MM.1S (cell line): ENCODE data around the gene NCLN.
"Not testable (repeated sequence)": the region's sequence is repeated elsewhere in the genome, so short reads cannot be mapped to it uniquely, and the experiment has no call there.

Experiments used
- DNase-seq: peaks from one replicate; pipeline ENCODE4 v3.0.0-alpha.2; 2015
- H2AFZ ChIP-seq: fragments of 300-600 bp; sonication (generic); 2 replicates; pipeline ENCODE4 v1.6.0; 2016; ENCODE audit warnings: antibody characterized with exemption, low read length
- H3F3A ChIP-seq: fragments of 300-600 bp; sonication (generic); 2 replicates; pipeline ENCODE4 v1.6.1; 2016; ENCODE audit warnings: mild to moderate bottlenecking, antibody characterized with exemption, low read length, moderate library complexity, mixed read lengths; ENCODE audit not compliant: insufficient read depth
- H3K27ac ChIP-seq: fragments of 300-600 bp; sonication (generic); 2 replicates; pipeline ENCODE4 v1.5.1; 2016; ENCODE audit warnings: mild to moderate bottlenecking, low read length
- H3K27me3 ChIP-seq: fragments of 300-600 bp; sonication (generic); replicated peaks from 2 replicates; pipeline ENCODE4 v1.6.0; 2016; ENCODE audit warnings: low read length; ENCODE audit not compliant: insufficient read depth
- H3K36me3 ChIP-seq: fragments of 300-600 bp; sonication (generic); replicated peaks from 2 replicates; pipeline ENCODE4 v1.6.1; 2016; ENCODE audit warnings: mild to moderate bottlenecking, low read length, mixed read lengths; ENCODE audit not compliant: insufficient read depth
- H3K4me1 ChIP-seq: fragments of 300-600 bp; sonication (generic); 2 replicates; pipeline ENCODE4 v1.6.1; 2016; ENCODE audit warnings: low read length, mixed read lengths
- H3K4me2 ChIP-seq: fragments of 300-600 bp; sonication (generic); 2 replicates; pipeline ENCODE4 v1.6.0; 2016; ENCODE audit warnings: low read depth, low read length
- H3K4me3 ChIP-seq: fragments of 300-600 bp; sonication (generic); 2 replicates; pipeline ENCODE4 v1.5.1; 2016; ENCODE audit warnings: low read length, mixed read lengths
- H3K79me2 ChIP-seq: fragments of 300-600 bp; sonication (generic); 2 replicates; pipeline ENCODE4 v1.6.1; 2016; ENCODE audit warnings: mixed run types, low read length, mixed read lengths
- H3K9ac ChIP-seq: fragments of 300-600 bp; sonication (generic); 2 replicates; pipeline ENCODE4 v1.6.1; 2016; ENCODE audit warnings: low read length, mixed read lengths
- H3K9me2 ChIP-seq: fragments of 300-600 bp; sonication (generic); replicated peaks from 2 replicates; pipeline ENCODE4 v1.6.1; 2016; ENCODE audit warnings: mild to moderate bottlenecking, low read length, mixed read lengths; ENCODE audit not compliant: insufficient read depth
- H3K9me3 ChIP-seq: fragments of 300-600 bp; sonication (generic); replicated peaks from 2 replicates; pipeline ENCODE4 v1.6.1; 2016; ENCODE audit warnings: mild to moderate bottlenecking, low read length, mixed read lengths; ENCODE audit not compliant: insufficient read depth
- H4K20me1 ChIP-seq: fragments of 300-600 bp; sonication (generic); 2 replicates; pipeline ENCODE4 v1.6.1; 2016; ENCODE audit warnings: mild to moderate bottlenecking, low read length, moderate library complexity, mixed read lengths; ENCODE audit not compliant: insufficient read depth
- EZH2 ChIP-seq: fragments of 300-600 bp; sonication (generic); optimal IDR thresholded peaks from 2 replicates; pipeline ENCODE3; 2017; ENCODE audit warnings: low read depth, mild to moderate bottlenecking, antibody characterized with exemption, low read length, mixed read lengths
- EZH2phosphoT487 ChIP-seq: fragments of 300-600 bp; sonication (generic); IDR thresholded peaks from 2 replicates; pipeline ENCODE4 v1.6.1; 2018; ENCODE audit warnings: antibody characterized with exemption, low read length
- TF ChIP-seq, protein P1 (sequence below): fragments of 300-600 bp; sonication (generic); IDR thresholded peaks from 2 replicates; pipeline ENCODE4 v1.5.1; 2016; ENCODE audit warnings: antibody characterized with exemption, low read length, mixed read lengths

Gene NCLN

DNA sequence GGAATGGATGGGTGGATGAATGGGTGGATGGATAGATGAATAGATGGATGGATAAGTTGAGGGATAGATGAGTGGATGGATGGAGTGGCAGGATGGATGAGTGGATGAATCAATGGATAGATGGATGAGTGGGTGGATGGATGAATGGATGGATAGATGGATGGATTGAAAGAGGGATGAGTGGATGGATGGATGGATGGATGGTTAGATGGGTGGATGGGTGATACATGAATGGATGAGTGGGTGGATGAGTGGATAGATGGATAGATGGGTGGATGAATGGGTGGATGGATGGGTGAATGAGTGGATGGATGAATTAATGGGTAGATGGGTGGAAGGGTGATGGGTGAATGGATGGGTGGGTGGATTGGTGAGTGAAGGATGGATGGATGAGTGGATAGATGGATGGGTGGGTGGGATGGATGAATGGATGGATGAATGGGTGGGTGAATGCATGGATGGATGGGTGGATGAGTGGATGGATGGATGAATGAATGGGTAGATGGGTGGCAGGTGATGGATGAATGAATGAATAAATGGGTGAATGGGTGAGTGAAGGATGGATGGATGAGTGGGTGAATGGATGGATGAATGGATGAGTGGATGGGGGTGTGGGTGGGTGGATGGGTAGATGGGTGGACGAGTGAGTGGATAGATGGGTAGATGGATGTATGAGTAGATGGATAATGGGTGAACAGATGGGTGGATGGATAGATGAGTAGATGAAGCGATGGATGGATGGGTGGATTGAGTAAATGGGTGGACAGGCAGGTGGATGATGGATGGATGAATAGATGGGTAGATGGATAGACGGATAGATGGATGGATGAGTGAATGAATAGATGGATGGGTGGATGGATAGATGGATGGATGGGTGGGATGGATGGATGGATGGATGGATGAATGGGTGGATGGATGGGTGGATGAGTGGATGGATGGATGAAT, 32.2 kb upstream of the NCLN start:
- H3K9me3 ChIP-seq: no peaks in the 10 kb centered on the region
- H3K27ac ChIP-seq: no peak overlapping the region
- no peak overlapping the region for H3K4me2 ChIP-seq
- no peaks in the 10 kb centered on the region; the same call in 1 of the 2 replicates for H3K9me2 ChIP-seq
- H3K27me3 ChIP-seq: peaks cover 72% of the 10 kb centered on the region
- no peaks in the 10 kb centered on the region for H3K4me1 ChIP-seq
- H4K20me1 ChIP-seq: no peaks in the 10 kb centered on the region
- TF ChIP-seq, protein P1, sequence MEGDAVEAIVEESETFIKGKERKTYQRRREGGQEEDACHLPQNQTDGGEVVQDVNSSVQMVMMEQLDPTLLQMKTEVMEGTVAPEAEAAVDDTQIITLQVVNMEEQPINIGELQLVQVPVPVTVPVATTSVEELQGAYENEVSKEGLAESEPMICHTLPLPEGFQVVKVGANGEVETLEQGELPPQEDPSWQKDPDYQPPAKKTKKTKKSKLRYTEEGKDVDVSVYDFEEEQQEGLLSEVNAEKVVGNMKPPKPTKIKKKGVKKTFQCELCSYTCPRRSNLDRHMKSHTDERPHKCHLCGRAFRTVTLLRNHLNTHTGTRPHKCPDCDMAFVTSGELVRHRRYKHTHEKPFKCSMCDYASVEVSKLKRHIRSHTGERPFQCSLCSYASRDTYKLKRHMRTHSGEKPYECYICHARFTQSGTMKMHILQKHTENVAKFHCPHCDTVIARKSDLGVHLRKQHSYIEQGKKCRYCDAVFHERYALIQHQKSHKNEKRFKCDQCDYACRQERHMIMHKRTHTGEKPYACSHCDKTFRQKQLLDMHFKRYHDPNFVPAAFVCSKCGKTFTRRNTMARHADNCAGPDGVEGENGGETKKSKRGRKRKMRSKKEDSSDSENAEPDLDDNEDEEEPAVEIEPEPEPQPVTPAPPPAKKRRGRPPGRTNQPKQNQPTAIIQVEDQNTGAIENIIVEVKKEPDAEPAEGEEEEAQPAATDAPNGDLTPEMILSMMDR: no peak
- no peak for TF ChIP-seq EZH2phosphoT487
- TF ChIP-seq EZH2: no peak
- no peak overlapping the region for H3K9ac ChIP-seq
- H3F3A ChIP-seq: no peaks in the 10 kb centered on the region
- no peaks in the 10 kb centered on the region for H3K79me2 ChIP-seq
- H3K4me3 ChIP-seq: no peak overlapping the region
- no peak for DNase-seq
- no peak overlapping the region for H2AFZ ChIP-seq
- no peaks in the 10 kb centered on the region for H3K36me3 ChIP-seq

- H3K9ac ChIP-seq, H3K9me3 ChIP-seq, H3K9me2 ChIP-seq, H2AFZ ChIP-seq, H3K36me3 ChIP-seq, H3K79me2 ChIP-seq, H4K20me1 ChIP-seq, H3K4me1 ChIP-seq, H3F3A ChIP-seq, DNase-seq, H3K4me3 ChIP-seq, H3K27ac ChIP-seq, H3K4me2 ChIP-seq: not testable (repeated sequence)
- H3K27me3 ChIP-seq: peaks cover 69% of the 10 kb centered on the region
These were observed 31.3 kb upstream of the NCLN start for GRCh38 chr19:3154447-3154846.

DNA sequence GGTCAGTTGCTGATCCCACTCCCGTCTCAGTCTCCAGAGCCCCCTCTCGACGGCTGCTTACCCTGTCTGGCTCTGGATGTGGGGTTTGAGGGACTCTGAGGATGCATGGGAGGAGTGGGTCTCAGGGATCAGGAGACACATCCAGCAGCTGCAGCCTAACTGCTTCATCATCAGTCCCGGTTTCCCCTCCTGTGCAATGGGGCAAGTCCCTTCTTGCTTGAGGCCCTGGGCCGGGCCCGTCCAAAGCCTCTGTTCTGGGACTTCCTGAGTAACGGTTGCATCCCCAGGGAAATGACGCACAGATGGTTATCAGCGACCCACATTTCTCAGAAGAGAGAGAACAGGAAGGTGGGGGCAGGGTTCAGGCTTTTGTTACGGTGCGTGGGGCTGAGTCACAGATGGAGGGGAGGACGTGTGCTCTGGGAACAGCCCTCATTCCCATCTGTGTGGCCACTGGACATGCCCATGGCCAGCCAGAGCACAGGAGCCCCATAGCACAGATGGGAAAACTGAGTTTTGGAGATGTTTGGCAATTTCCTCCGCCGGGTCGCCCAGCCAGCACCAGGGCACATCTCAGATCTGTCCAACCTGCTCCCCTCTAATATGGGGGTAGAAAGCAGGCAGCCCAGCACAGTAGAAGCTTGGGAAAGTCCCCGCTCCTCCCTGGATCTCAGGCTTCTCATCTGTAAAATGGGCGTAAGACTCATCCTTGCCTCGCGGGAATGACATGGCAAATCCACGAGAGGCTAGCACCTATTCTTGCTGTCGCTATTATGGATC, 30.6 kb upstream of the NCLN start:
- Histone ChIP-seq H3K4me3 (no peak overlapping the region), H2AFZ (no peak overlapping the region), H3K4me1 (no peaks in the 10 kb centered on the region), H3K4me2 (no peak overlapping the region), H3K9me3 (no peaks in the 10 kb centered on the region), H3K27me3 (peaks cover 70% of the 10 kb centered on the region), H3K36me3 (no peaks in the 10 kb centered on the region), H4K20me1 (no peaks in the 10 kb centered on the region), H3K27ac (no peak overlapping the region), H3K9me2 (no peaks in the 10 kb centered on the region; the same call in 1 of the 2 replicates), H3K79me2 (no peaks in the 10 kb centered on the region), H3K9ac (no peak overlapping the region), H3F3A (no peaks in the 10 kb centered on the region)
- DNase-seq: no peak
- TF ChIP-seq EZH2: no peak
- TF ChIP-seq, protein P1: no peak
- TF ChIP-seq EZH2phosphoT487: no peak
